ENCODE measurements around the gene KIF21B.

DNA sequence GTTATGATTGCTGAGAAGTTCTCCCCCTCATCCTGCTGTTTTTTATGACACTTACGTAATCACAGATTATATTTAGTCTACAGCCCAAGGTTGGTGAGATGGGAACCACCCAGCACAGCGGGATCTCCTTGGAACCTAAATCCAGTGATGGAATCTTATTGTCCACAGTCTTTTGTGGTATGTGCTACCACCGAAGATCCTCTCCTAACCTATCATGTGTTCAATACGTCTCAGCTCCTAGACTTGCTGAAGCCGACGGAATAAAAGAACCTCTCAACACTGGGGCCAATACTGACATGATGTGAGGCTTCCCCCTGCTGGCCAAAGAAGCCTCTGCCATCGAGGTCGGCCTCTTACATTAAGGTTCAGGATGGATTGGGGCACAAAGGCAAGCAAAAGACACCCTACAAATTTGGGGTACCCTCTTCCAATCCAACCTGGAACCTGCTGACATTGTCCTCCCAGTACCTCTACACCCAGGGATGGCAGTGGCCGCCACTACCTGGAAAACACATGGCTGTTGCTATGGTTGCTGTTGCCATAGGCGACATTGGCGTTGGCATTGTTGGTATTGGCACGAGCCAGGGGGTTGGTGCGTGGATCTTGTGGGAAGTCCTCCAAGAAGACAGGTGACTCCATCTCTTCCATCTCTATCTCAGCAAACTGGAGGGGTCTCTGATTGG is 19.4 kb upstream of the KIF21B start:
- TF ChIP-seq, protein P1, sequence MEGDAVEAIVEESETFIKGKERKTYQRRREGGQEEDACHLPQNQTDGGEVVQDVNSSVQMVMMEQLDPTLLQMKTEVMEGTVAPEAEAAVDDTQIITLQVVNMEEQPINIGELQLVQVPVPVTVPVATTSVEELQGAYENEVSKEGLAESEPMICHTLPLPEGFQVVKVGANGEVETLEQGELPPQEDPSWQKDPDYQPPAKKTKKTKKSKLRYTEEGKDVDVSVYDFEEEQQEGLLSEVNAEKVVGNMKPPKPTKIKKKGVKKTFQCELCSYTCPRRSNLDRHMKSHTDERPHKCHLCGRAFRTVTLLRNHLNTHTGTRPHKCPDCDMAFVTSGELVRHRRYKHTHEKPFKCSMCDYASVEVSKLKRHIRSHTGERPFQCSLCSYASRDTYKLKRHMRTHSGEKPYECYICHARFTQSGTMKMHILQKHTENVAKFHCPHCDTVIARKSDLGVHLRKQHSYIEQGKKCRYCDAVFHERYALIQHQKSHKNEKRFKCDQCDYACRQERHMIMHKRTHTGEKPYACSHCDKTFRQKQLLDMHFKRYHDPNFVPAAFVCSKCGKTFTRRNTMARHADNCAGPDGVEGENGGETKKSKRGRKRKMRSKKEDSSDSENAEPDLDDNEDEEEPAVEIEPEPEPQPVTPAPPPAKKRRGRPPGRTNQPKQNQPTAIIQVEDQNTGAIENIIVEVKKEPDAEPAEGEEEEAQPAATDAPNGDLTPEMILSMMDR (conservative IDR thresholded peaks at IDR 0.05; ENCODE audit: low read depth, low read length): peak; percentile 100
- no peak for TF ChIP-seq EZH2phosphoT487 (IDR thresholded peaks at IDR 0.05; ENCODE audit: borderline replicate concordance, low read length)

Data from PC-3 (cell line).